ENCODE results near the gene KRT71. TPM values are rescaled to one million over a fixed set of nuclear protein-coding genes. Genes with fewer than 3 reads are reported as not detected.
"Not testable (repeated sequence)": the region's sequence is repeated elsewhere in the genome, so short reads cannot be mapped to it uniquely, and the experiment has no call there.

Gene KRT71
- total and polyA plus RNA-seq, 4 donors: 0.06 to 0.35 (median 0.33) TPM; not detected in 1

DNA sequence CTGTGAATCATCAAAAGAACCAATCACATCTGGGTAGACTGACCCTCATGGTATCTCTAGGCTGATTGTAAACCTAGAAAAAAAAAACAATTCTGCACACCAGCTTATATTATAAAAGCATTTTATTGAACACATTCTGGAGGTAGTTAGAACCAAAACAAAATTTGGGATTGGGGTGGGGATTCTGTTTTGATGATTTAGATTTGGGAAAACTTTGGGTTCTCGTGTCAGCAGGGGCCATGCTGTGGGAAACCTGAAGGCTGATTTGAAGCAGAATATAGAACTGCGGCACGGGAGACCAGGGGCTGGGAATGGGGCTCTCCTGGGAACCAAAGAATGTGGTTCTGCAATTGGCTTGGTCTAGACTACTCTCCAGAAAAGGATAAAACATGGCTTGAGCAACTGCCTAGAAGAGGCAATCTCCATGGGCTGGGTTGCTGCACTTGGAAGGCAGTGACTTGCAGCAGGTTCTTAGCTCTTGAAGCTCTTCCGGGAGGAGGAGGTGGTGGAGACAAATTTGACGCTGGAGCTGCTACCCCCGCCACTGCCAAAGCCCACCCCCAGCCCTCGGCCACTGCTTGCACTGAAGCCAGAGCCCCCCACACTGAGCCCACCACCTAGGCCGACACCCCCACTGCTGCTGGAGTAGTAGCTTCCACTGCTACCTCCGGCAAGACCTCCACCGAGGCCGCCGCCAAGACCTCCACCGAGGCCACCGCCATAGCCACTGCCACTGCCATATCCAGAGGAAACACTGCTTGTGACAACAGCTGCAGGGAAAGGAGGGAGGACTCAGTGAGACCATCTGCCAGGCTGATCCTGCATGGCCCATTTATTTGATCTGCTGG lies 38.2 kb downstream of the KRT71 start:
- Histone ChIP-seq H3K27ac (ENCODE audit: low read depth, low read length) (no peak overlapping the region), H3K36me3 (ENCODE audit: control insufficient read depth, insufficient read depth, low read length) (no peaks in the 10 kb centered on the region), H3K4me3 (ENCODE audit: low read depth, low read length) (no peak overlapping the region), H3K9me3 (ENCODE audit: control insufficient read depth, insufficient read depth, low read length) (no peaks in the 10 kb centered on the region), H3K27me3 (ENCODE audit: control insufficient read depth, insufficient read depth, low read length) (no peaks in the 10 kb centered on the region), H3K4me1 (ENCODE audit: control insufficient read depth, insufficient read depth, low read length) (peaks cover 3% of the 10 kb centered on the region)
- no peak for DNase-seq (ENCODE audit: low read depth in 4 of 6, low spot score in 6 of 6)
- WGBS (ENCODE audit: insufficient coverage): 94% methylated on average over 13 of the region's 14 CpGs

DNA sequence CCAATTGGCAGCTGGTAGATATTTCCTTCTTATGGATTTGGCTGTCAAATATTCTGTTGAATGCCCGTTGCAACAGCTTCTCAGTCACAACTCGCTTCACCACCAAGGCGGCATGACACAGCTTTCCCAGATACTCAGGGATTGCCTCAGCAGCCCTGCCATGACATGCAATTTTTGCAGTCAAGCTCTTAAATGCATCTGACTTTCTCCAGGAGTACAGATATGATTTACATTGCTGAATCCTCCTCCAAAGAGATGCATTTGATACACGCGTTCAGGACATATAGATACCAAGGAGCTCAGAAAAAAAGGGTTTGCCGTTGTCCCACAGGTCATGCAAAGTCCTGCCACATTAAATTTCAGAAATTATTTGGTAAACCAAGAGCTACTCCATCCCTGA lies 39.2 kb downstream of the KRT71 start:
- H3K36me3 ChIP-seq (ENCODE audit: control insufficient read depth, insufficient read depth, low read length): no peaks in the 10 kb centered on the region
- H3K27ac ChIP-seq (ENCODE audit: low read depth, low read length): no peak overlapping the region
- no peaks in the 10 kb centered on the region for H3K9me3 ChIP-seq (ENCODE audit: control insufficient read depth, insufficient read depth, low read length)
- H3K27me3 ChIP-seq (ENCODE audit: control insufficient read depth, insufficient read depth, low read length): no peaks in the 10 kb centered on the region
- H3K4me1 ChIP-seq (ENCODE audit: control insufficient read depth, insufficient read depth, low read length): no peaks in the 10 kb centered on the region
- no peak overlapping the region for H3K4me3 ChIP-seq (ENCODE audit: low read depth, low read length)
- 96% methylated on average over 5 of the region's 6 CpGs for WGBS (ENCODE audit: insufficient coverage)
- DNase-seq (ENCODE audit: low read depth in 4 of 6, low spot score in 6 of 6): no peak

DNA sequence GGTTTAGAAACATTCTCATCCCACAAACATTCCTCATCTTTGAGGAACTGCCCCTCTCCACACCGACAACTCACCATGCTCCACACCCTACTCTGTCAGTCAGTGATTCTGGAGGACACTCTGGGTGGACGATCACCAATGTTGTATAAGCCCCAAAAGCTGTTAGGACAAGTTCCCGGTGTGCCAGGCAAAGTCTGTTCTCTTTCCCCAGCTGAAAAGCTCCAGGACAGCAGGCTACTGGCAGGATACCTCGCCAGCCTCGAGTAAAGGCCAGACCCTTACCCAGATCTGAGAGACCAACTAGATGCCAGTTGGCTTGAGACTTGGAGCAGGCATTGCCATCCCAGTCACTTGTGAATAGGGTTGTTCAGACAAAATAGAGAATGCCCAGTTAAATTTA lies 44.7 kb downstream of the KRT71 start:
- DNase-seq (ENCODE audit: low read depth in 4 of 6, low spot score in 6 of 6): no peak
- Histone ChIP-seq H3K27ac (ENCODE audit: low read depth, low read length) (no peak overlapping the region), H3K9me3 (ENCODE audit: control insufficient read depth, insufficient read depth, low read length) (no peaks in the 10 kb centered on the region), H3K27me3 (ENCODE audit: control insufficient read depth, insufficient read depth, low read length) (no peaks in the 10 kb centered on the region), H3K36me3 (ENCODE audit: control insufficient read depth, insufficient read depth, low read length) (no peaks in the 10 kb centered on the region), H3K4me3 (ENCODE audit: low read depth, low read length) (no peak overlapping the region), H3K4me1 (ENCODE audit: control insufficient read depth, insufficient read depth, low read length) (no peaks in the 10 kb centered on the region)
- whole genome bisulfite sequencing (ENCODE audit: insufficient coverage): 75% methylated on average over 5 of the region's 5 CpGs

DNA sequence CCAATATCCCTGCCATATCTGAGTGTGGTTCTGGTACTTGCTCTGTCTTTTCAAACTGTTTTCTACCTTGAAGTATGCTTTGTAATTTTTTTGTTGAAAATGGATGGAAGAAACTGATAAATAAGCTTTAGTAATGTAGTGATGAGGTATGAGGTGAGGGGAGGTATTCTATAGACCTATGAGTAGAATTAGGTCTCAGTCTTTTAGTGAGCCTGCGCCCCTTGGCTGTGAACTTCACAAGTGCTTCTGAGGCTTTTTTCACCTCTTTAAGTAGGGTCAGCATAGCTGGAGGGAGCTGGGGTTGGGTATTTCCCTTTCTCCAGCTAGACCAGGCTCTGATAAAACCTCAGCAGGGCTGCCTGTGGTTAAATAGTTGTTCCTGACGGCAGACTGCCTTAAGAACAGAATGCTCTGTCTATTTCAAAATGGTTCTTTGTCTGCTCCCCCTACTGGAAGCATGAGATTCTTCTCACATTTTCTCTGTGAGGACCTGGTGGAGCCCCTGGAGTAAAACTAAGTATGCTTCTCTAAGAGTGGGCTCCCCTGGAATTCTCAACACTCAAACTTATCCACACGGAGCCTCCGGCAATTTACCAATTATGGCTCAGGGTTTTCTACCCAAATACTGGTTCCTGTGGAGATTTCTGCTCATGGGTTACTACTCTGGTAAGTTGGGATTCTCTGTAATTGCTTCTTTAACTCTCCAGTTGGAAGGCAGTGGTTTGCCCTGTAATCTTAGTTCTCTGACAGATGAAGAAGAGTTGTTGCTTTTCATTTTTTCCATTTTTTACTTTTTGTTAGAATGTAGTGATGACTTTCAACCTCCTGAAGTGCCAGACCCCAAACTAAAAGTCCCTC lies 45.9 kb downstream of the KRT71 start:
- WGBS (ENCODE audit: insufficient coverage): 100% methylated on average over 1 of the region's 4 CpGs
- DNase-seq (ENCODE audit: low read depth in 4 of 6, low spot score in 6 of 6): peak in 2 of 6 donors; percentile 51 to 65

DNA sequence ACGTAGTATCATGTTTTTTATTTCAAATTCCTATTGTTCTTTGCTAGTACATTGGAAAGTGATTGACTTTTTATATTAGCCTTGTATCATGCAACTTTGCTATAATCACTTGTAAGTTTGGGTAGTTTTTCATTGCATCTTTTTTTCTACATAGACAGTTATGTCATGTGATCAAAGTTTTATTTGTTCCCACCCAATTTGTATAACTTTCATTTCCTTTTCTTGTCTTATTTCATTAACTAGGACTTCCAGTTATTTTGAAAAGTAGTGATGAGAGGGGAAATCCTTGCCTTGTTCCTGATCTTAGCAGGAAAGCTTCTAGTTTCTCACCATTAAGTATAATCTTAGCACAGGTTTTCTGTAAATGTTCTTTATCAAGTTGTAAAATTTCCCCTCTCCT lies 50.1 kb downstream of the KRT71 start:
- H3K4me3 ChIP-seq (ENCODE audit: low read depth, low read length): no peak overlapping the region
- WGBS (ENCODE audit: insufficient coverage): no CpG with 5 or more reads among the region's 1 CpG
- no peaks in the 10 kb centered on the region for H3K4me1 ChIP-seq (ENCODE audit: control insufficient read depth, insufficient read depth, low read length)
- H3K36me3 ChIP-seq (ENCODE audit: control insufficient read depth, insufficient read depth, low read length): no peaks in the 10 kb centered on the region
- no peaks in the 10 kb centered on the region for H3K27me3 ChIP-seq (ENCODE audit: control insufficient read depth, insufficient read depth, low read length)
- no peaks in the 10 kb centered on the region for H3K9me3 ChIP-seq (ENCODE audit: control insufficient read depth, insufficient read depth, low read length)
- no peak for DNase-seq (ENCODE audit: low read depth in 4 of 6, low spot score in 6 of 6)
- no peak overlapping the region for H3K27ac ChIP-seq (ENCODE audit: low read depth, low read length)

More for the DNA sequence above, 45.9 kb downstream of the KRT71 start:
- H3K27ac ChIP-seq (ENCODE audit: low read depth, low read length): no peak overlapping the region
- H3K9me3 ChIP-seq (ENCODE audit: control insufficient read depth, insufficient read depth, low read length): no peaks in the 10 kb centered on the region
- H3K4me1 ChIP-seq (ENCODE audit: control insufficient read depth, insufficient read depth, low read length): no peaks in the 10 kb centered on the region
- no peaks in the 10 kb centered on the region for H3K36me3 ChIP-seq (ENCODE audit: control insufficient read depth, insufficient read depth, low read length)
- no peaks in the 10 kb centered on the region for H3K27me3 ChIP-seq (ENCODE audit: control insufficient read depth, insufficient read depth, low read length)
- H3K4me3 ChIP-seq (ENCODE audit: low read depth, low read length): no peak overlapping the region

DNA sequence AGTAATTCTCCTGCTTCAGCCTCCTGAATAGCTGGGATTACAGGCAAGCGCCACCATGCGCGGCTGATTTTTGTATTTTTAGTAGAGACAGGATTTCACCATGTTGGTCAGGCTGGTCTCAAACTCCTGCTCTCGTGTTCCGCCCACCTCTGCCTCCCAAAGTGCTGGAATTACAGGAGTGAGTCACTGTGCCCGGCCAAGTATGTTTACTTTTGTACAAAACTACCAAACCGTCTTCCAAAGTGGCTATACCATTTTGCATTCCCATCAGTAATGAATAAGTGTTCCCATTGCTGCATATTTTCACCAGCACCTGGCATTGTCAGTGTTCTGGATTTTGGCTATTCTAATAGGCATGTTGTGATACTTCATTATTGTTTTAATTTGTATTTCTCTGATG lies 51.5 kb downstream of the KRT71 start:
- WGBS (ENCODE audit: insufficient coverage): 93% methylated on average over 3 of the region's 7 CpGs
- DNase-seq (ENCODE audit: low read depth in 4 of 6, low spot score in 6 of 6): no peak
- Histone ChIP-seq H3K27ac (ENCODE audit: low read depth, low read length) (no peak overlapping the region), H3K4me3 (ENCODE audit: low read depth, low read length) (no peak overlapping the region), H3K36me3 (ENCODE audit: control insufficient read depth, insufficient read depth, low read length) (no peaks in the 10 kb centered on the region), H3K4me1 (ENCODE audit: control insufficient read depth, insufficient read depth, low read length) (no peaks in the 10 kb centered on the region), H3K27me3 (ENCODE audit: control insufficient read depth, insufficient read depth, low read length) (no peaks in the 10 kb centered on the region), H3K9me3 (ENCODE audit: control insufficient read depth, insufficient read depth, low read length) (no peaks in the 10 kb centered on the region)

DNA sequence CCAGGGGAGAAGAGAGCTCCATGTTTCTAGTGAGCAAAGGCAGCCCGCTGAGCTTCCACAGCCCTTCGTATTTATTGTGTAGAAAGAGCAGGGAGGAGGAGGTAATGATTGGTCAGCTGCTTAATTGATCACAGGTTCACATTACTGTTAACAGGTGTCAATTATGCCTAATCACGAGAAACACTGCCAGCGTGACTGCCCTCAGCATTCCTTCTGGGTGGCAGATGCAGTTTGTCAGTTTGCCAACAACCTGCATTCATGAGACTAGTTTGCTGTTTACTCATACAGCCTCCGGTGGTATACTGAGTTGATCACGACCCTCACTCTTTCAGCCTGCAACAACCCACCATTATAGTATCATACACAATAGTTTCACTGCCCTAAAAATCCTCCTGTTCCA lies 52.4 kb downstream of the KRT71 start:
- H3K27ac ChIP-seq (ENCODE audit: low read depth, low read length); H3K4me3 ChIP-seq (ENCODE audit: low read depth, low read length); H3K27me3 ChIP-seq (ENCODE audit: control insufficient read depth, insufficient read depth, low read length); H3K9me3 ChIP-seq (ENCODE audit: control insufficient read depth, insufficient read depth, low read length); H3K4me1 ChIP-seq (ENCODE audit: control insufficient read depth, insufficient read depth, low read length); DNase-seq (ENCODE audit: low read depth in 4 of 6, low spot score in 6 of 6); H3K36me3 ChIP-seq (ENCODE audit: control insufficient read depth, insufficient read depth, low read length): not testable (repeated sequence)
- 46% methylated on average over 4 of the region's 6 CpGs for WGBS (ENCODE audit: insufficient coverage)

DNA sequence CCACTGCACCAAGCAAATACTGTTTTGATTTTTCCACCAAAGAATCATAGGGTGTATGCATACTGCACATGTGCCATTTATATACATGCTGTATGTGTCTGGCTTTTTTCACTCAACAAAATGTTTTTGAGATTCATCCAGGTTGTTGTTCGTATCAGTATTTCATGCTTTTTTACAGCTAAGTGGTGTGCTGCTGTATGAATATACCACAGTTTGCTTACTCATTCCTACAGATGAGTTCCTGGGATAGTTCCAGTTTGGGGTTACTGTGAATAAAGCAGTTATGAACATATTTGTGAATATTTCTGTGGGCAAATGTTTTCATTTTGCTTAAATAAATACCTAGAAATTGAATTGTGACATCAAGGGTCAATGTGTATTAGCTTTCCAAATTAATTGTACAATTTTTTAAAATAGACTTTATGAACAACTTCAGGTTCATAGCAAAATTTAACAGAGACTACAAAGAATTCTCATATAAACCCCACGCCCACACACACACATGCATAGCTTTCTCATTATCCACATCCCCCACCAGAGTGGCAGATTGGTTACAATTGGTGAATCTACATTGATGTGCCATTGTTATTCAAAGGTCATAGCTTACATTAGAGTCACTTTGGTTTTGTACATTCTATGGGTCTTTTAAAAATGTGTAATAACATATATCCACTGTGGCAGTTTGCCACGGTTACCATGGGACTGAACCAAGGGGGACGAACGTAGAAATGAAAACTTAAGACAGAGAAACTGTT lies 53.0 kb downstream of the KRT71 start:
- Histone ChIP-seq H3K4me3 (ENCODE audit: low read depth, low read length) (no peak overlapping the region), H3K27me3 (ENCODE audit: control insufficient read depth, insufficient read depth, low read length) (no peaks in the 10 kb centered on the region), H3K4me1 (ENCODE audit: control insufficient read depth, insufficient read depth, low read length) (peaks cover 5% of the 10 kb centered on the region), H3K36me3 (ENCODE audit: control insufficient read depth, insufficient read depth, low read length) (no peaks in the 10 kb centered on the region), H3K27ac (ENCODE audit: low read depth, low read length) (no peak overlapping the region), H3K9me3 (ENCODE audit: control insufficient read depth, insufficient read depth, low read length) (no peaks in the 10 kb centered on the region)
- no peak for DNase-seq (ENCODE audit: low read depth in 4 of 6, low spot score in 6 of 6)
- 83% methylated on average over 3 of the region's 5 CpGs for WGBS (ENCODE audit: insufficient coverage)

DNA sequence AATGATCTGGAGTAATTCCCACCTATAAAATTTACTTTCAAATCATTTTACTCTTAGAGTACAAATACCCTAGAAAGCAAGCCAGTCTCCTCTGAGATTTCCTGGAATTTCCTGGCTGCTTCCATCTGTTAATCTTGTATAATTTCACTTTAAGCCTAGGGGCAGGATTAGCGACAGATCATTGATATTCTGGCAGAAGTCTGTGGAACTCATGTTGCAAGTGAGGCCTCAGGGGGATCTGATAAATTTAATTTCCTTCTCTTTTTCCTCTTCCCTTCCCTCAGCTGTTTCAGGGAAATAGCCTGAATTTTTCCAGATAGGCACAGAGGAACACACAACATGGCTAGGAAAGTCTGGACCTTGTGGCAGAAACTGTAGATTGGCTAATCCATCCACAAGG lies 54.0 kb downstream of the KRT71 start:
- Histone ChIP-seq H3K36me3 (ENCODE audit: control insufficient read depth, insufficient read depth, low read length) (no peaks in the 10 kb centered on the region), H3K27me3 (ENCODE audit: control insufficient read depth, insufficient read depth, low read length) (no peaks in the 10 kb centered on the region), H3K4me3 (ENCODE audit: low read depth, low read length) (no peak overlapping the region), H3K4me1 (ENCODE audit: control insufficient read depth, insufficient read depth, low read length) (peaks cover 5% of the 10 kb centered on the region), H3K27ac (ENCODE audit: low read depth, low read length) (no peak overlapping the region), H3K9me3 (ENCODE audit: control insufficient read depth, insufficient read depth, low read length) (no peaks in the 10 kb centered on the region)
- WGBS (ENCODE audit: insufficient coverage): no CpG with 5 or more reads among the region's 1 CpG
- DNase-seq (ENCODE audit: low read depth in 4 of 6, low spot score in 6 of 6): peak in 1 of 6 donors; percentile 31

Measured in spinal cord (tissue), 10 donors.